Cerebellar nuclear complex (tissue), 1 donor: ENCODE results near the gene ATP6V0A1.
"Not testable (repeated sequence)": the region's sequence is repeated elsewhere in the genome, so short reads cannot be mapped to it uniquely, and the experiment has no call there.

Experiments used
- DNase-seq, 2 experiments: peaks; one replicate each; lab custom pipeline; 2025; lab: John Stamatoyannopoulos, UW

The ATP6V0A1 gene

GRCh38 chr17:42519546-42520491 is 61.1 kb downstream of the ATP6V0A1 start:
- no peak for DNase-seq

- DNase-seq, result no peak
Observed at GRCh38 chr17:42520540-42520951, 61.9 kb downstream of the ATP6V0A1 start.

DNA sequence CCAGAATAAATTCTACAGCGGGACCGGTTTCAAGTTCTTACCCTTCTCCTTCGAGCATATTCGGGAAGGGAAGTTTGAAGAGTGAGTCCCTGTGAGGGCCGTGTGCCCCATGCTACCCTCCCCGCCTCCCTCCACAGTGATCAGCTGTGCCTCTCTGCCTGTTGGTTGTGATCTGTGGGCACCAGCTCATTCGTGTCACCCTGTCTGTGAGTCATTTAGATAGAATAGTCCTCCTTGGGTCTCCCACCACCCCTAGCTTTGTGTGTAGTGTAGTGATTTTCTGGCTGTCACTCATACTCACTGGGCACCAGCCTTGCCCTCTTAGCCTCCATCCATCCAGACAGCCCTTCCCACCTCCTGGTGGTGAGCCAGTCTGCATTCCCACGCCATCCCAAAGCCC is 62.4 kb downstream of the ATP6V0A1 start:
- no peak for DNase-seq

DNA sequence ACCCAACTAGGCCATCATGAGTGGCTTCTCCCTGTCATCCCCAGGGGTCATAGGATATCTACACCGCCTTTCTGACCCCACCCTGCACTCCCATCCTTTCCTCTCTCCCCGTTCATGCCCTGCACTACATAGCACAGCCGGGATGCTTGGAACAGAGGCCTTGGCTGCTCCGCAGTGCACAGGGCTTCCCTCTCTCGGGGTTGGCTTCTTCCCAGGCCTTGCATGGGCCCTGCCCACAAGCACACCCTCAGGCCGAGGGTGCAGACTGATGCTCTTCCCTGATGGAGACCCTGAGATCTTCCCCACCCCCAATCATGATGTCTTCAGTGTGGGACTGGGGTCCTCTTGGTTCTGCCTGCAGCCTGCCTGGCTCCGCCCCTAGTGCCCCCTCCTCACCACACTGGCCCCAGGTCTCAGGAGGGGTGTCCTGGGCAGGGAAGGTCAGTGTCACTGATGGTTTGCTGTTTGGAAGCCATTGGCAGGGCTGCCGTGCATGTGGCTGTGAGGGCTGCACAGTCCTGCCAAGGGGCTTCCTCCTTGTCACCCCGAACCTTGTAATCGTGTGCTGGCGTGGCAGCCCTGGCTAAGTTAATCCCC is 63.1 kb downstream of the ATP6V0A1 start:
- DNase-seq, result no peak

DNA sequence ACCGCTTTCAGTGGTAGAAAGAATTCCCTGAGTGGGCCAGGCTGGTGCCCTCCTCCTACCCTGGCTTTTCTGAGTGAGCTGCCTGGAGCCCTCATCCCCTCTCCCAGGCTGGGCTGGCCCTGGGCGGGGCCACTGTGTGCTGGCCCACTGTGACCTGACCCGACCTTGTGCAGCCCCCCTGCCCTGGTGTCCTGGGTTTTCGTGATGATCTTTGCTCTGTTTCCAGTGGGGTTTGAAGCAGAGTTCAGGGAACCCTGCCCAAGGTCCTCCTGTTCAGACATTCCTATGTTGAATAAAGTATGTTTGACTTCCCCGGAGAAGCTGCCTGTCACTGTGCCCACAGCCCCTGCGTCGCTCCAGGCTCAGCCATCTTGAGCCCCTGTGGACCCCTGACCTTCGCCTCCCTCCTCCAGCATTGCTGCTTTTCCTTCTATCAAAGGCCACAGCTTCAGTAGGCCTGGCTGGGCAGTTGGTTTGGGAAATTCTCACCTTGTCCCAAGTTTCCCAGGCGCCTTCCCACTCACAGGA is 63.6 kb downstream of the ATP6V0A1 start:
- DNase-seq, result no peak

- DNase-seq, result no peak
Observed at GRCh38 chr17:42522798-42523278, 64.2 kb downstream of the ATP6V0A1 start.

- no peak for DNase-seq
Observed at GRCh38 chr17:42525221-42525620, 66.5 kb downstream of the ATP6V0A1 start.

DNA sequence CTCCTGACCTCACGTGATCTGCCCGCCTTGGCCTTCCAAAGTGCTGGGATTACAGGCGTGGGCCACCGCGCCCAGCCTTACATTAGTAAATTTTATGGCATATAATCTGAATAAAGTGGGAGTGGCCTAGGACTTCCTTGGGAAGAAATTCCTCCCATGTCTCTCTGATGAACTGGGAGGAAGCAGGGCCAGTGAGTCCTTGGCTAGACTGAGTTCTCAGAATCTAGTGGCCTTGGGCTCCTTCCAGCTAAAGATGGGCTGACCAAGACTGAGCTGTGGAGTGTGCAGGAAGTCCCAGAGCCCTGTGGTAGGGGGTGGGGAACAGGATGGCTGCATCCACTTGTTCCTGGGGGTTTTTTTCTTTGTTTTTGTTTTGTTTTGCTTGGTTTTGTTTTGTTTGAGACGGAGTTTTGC is 67.4 kb downstream of the ATP6V0A1 start:
- DNase-seq, result no peak

- no peak for DNase-seq
Observed at GRCh38 chr17:42527932-42528331, 69.3 kb downstream of the ATP6V0A1 start.

DNA sequence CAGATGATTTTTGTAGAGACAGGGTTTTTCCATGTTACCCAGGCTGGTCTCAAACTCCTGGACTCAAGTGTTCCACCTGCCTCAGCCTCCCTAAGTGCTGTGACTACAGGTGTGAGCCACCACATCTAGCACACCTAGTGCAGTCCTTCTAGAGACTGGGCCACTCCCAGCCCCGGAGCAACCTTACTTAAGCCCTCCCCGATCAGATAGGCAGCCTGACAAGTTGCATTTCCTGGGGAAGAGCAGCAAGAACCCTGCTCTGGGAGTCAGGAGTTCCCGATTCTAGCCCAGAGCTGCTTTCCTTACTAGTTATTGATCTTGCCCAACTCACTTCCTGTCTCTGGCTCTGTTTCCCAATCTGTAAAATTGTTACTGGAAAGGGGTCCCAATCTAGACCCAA is 70.4 kb downstream of the ATP6V0A1 start:
- no peak for DNase-seq

- DNase-seq, result no peak
Observed at GRCh38 chr17:42530952-42531454, 72.3 kb downstream of the ATP6V0A1 start.

GRCh38 chr17:42531455-42532354 is 73.0 kb downstream of the ATP6V0A1 start:
- DNase-seq, result no peak

DNA sequence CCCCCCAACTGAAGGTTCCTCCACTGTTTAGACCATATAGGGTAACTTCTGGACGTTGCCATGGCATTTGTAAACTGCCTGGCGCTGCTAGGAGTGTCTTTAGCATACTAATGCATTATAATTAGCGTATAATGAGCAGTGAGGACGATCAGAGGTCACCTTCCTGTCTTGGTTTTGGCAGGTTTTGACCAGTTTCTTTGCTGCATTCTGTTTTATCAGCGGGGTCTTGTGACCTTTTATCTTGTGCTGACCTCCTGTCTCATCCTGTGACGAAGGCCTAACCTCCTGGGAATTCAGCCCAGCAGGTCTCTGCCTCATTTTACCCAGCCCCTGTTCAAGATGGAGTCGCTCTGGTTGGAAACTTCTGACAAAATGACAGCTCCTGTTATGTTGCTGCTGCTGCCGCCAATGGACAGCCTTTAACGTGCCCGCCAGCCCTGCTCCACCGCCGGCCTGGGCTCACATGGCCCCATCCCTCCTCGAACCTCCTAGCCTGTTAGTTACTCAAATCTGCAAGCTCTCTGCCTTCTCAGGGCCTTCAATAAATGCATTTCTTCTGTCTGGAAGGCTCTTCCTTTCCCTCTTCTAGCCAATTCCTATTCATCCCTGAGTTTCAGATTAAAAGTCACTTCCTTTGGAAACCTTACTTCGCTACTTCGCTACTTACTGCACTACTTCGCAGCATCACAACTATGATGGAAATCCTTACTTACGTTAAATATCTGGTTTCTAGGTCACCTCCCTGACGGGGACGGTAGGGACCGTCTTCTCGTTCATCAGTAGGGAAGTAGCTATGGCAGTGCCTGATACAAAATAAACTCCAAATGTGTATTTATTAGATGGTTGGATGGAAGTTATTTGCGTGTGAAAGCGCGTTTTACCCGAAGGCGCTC is 76.7 kb downstream of the ATP6V0A1 start:
- no peak for DNase-seq

DNA sequence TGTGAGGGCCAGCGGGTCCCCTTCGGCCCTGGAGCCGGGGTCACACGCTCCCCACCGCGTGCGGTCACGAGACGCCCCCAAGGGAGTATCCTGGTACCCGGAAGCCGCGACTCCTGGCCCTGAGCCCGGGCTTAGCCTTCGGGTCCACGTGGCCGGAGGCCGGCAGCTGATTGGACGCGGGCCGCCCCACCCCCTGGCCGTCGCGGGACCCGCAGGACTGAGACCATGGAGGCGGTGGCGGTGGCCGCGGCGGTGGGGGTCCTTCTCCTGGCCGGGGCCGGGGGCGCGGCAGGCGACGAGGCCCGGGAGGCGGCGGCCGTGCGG is 77.3 kb downstream of the ATP6V0A1 start, which contains the start of gene NAGLU:
Gene NAGLU, plus strand, starts transcription at position 194 of the 324 bp plus-strand sequence. Its CDS starts 32 bp downstream, at position 226.
- peak in 1 of 2 experiments; percentile 24 for DNase-seq

- DNase-seq, result peak in 1 of 2 experiments; percentile 44
Observed at GRCh38 chr17:42536372-42537155, 77.9 kb downstream of the ATP6V0A1 start.

DNA sequence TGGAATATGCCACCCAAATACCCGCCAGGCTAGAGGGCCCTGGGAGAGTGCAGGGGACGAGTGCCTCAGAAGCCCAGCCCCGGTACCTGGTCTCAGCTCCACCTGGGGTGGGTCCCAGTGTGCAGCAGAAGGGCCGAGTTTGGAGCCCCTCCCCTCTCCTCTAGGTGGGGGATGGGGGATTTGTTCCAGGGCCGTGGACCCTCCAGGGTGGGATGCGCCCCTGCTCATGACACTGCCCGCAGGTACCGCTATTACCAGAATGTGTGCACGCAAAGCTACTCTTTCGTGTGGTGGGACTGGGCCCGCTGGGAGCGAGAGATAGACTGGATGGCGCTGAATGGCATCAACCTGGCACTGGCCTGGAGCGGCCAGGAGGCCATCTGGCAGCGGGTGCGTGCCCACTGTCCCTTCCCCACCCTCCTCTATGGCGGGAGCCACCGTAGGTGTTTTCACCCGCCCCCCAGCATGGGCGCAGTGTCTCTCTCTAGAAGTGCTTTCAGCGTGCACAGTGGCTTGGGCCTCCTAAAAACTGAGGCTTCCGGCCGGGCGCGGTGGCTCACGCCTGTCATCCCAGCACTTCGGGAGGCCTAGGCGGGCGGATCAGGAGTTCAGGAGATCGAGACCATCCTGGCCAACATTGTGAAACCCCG is 78.6 kb downstream of the ATP6V0A1 start:
- DNase-seq, result no peak

- no peak for DNase-seq
Observed at GRCh38 chr17:42537826-42538451, 79.3 kb downstream of the ATP6V0A1 start.

DNA sequence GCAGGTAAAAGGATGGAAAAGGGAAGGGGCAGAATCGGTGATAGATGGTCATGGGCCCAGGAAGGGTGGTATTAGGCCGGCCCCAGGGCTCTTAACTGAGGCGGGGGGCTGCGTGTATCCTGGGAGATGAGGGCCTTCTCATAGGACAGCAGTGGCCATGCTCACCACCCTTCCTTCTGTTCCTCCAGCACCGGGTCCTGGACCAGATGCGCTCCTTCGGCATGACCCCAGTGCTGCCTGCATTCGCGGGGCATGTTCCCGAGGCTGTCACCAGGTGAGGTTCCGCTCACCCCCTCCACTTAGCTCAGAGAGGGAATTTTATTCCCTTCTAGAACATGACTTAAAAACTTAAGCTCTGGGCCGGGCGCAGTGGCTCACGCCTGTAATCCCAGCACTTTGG is 79.8 kb downstream of the ATP6V0A1 start:
- DNase-seq, result no peak

GRCh38 chr17:42540558-42540957 is 81.9 kb downstream of the ATP6V0A1 start:
- DNase-seq, result not testable (repeated sequence)
